GM15510 (cell line): ENCODE results near the gene TPSB2.
"Not testable (repeated sequence)": the region's sequence is repeated elsewhere in the genome, so short reads cannot be mapped to it uniquely, and the experiment has no call there.

Experiments used
- POLR2A ChIP-seq: IDR thresholded peaks from 3 replicates; pipeline ENCODE4 v1.6.1; 2011; ENCODE audit warnings: borderline replicate concordance; ENCODE audit not compliant: insufficient read length; ENCODE audit errors: extremely low read depth

TPSB2 gene

GRCh38 chr16:1263591-1264344 is 33.8 kb upstream of the TPSB2 start:
- TF ChIP-seq POLR2A: no peak

GRCh38 chr16:1262846-1263221 is 32.9 kb upstream of the TPSB2 start:
- TF ChIP-seq POLR2A: no peak

GRCh38 chr16:1262210-1262845 is 32.3 kb upstream of the TPSB2 start:
- TF ChIP-seq POLR2A: no peak

GRCh38 chr16:1261131-1261892 is 31.3 kb upstream of the TPSB2 start:
- no peak for TF ChIP-seq POLR2A

- TF ChIP-seq POLR2A: no peak
These were observed 30.2 kb upstream of the TPSB2 start for GRCh38 chr16:1260101-1260680.

- no peak for TF ChIP-seq POLR2A
These were observed 29.7 kb upstream of the TPSB2 start for GRCh38 chr16:1259760-1260068.

- no peak for TF ChIP-seq POLR2A
These were observed 29.1 kb upstream of the TPSB2 start for GRCh38 chr16:1258906-1259759.

GRCh38 chr16:1258225-1258600 is 28.2 kb upstream of the TPSB2 start:
- no peak for TF ChIP-seq POLR2A

GRCh38 chr16:1257561-1258224 is 27.7 kb upstream of the TPSB2 start:
- no peak for TF ChIP-seq POLR2A

GRCh38 chr16:1256874-1257322 is 26.9 kb upstream of the TPSB2 start:
- no peak for TF ChIP-seq POLR2A

- TF ChIP-seq POLR2A: not testable (repeated sequence)
These were observed 25.5 kb upstream of the TPSB2 start, which contains the start of gene TPSD1 for GRCh38 chr16:1255276-1256122. TPSD1 (plus strand) TSS chr16:1256069; CDS start chr16:1256281, 212 bp downstream.

GRCh38 chr16:1245452-1246020 is 15.6 kb upstream of the TPSB2 start:
- no peak for TF ChIP-seq POLR2A

- no peak for TF ChIP-seq POLR2A
These were observed 14.9 kb upstream of the TPSB2 start for GRCh38 chr16:1244881-1245280.
